Measurements from ENCODE around the gene HSD17B12.

HSD17B12 gene

GRCh38 chr11:43861141-43861540, 180.6 kb downstream of the HSD17B12 start:
- no peak overlapping the region for H4K91ac ChIP-seq (ENCODE audit: low read depth, low read length, poor library complexity)
- H2BK120ac ChIP-seq (ENCODE audit: low read depth, low read length) = no peak overlapping the region
- no peaks in the 10 kb centered on the region for H3K27me3 ChIP-seq (ENCODE audit: control insufficient read depth in 3 of 3, insufficient read depth in 3 of 3, low read depth in 1 of 3, low read length in 3 of 3)
- no peak overlapping the region for H3K14ac ChIP-seq (ENCODE audit: low read length)
- H3K9me3 ChIP-seq (replicated peaks in 1 of 2; ENCODE audit: control insufficient read depth in 2 of 2, insufficient read depth in 1 of 2, low read depth in 1 of 2, low read length in 2 of 2) = peaks cover 0 to 5% of the 10 kb centered on the region in 2 donors
- no peak overlapping the region for H3K18ac ChIP-seq (ENCODE audit: low read length)
- no peak overlapping the region for H3K4me3 ChIP-seq (ENCODE audit: low read length in 2 of 2)
- H3K36me3 ChIP-seq (replicated peaks in 1 of 2; ENCODE audit: control insufficient read depth in 2 of 2, insufficient read depth in 2 of 2, low read length in 2 of 2) = peaks cover 0 to 8% of the 10 kb centered on the region in 2 donors
- H3K23ac ChIP-seq (ENCODE audit: low read depth, low read length, poor library complexity) = no peak overlapping the region
- H2BK12ac ChIP-seq (ENCODE audit: low read length) = no peak overlapping the region
- no peak overlapping the region for H2BK15ac ChIP-seq (ENCODE audit: low read length)
- no peak overlapping the region for H3K4ac ChIP-seq (ENCODE audit: low read length)
- H3K9ac ChIP-seq (ENCODE audit: low read depth, low read length, poor library complexity) = no peak overlapping the region
- DNase-seq (ENCODE audit: low spot score) = no peak
- H3K4me2 ChIP-seq (ENCODE audit: insufficient read depth, low read length, poor library complexity, severe bottlenecking) = no peak overlapping the region
- no peak overlapping the region for H3K27ac ChIP-seq (replicated peaks; ENCODE audit: low read length)
- H2BK5ac ChIP-seq (ENCODE audit: low read length) = no peak overlapping the region
- no peak overlapping the region for H2AK5ac ChIP-seq (ENCODE audit: low read depth, low read length)
- H4K8ac ChIP-seq (ENCODE audit: low read depth, low read length) = no peak overlapping the region
- H3K79me1 ChIP-seq (ENCODE audit: low read depth, low read length) = no peaks in the 10 kb centered on the region
- H2AFZ ChIP-seq (ENCODE audit: low read length) = no peak overlapping the region
- WGBS, 2 donors (ENCODE audit: extremely low coverage in 2 of 2, insufficient read length in 2 of 2, insufficient replicate concordance in 1 of 2) = no CpG with 5 or more reads among the region's 2 CpGs
- no peaks in the 10 kb centered on the region for H3K4me1 ChIP-seq (ENCODE audit: control insufficient read depth in 2 of 2, insufficient read depth in 1 of 2, low read depth in 1 of 2, low read length in 2 of 2)

DNA sequence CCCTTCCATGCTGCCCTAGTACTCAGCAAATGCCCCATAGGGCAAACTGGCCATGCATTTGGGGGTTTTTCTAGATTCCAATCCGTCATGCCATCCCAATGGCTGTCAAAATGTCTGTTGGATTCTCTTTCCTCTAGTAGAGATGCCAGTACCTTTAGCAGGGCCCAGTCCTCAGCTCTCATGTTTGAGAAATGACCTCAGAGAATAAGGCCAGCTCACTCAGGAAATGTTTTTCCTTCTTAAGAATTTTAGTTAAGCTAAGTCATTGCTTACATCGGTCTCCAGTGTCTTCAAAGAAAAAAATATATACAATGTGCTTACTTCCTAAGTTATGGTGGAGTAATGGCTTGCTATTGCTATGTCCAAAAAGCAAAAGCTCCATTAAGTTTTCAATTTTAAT, 186.0 kb downstream of the HSD17B12 start:
- no CpG with 5 or more reads among the region's 2 CpGs for WGBS, 2 donors (ENCODE audit: extremely low coverage in 2 of 2, insufficient read length in 2 of 2, insufficient replicate concordance in 1 of 2)

GRCh38 chr11:43866969-43867368, 186.4 kb downstream of the HSD17B12 start:
- H3K18ac ChIP-seq (ENCODE audit: low read length) = no peak overlapping the region
- no peak overlapping the region for H2BK12ac ChIP-seq (ENCODE audit: low read length)
- no peak overlapping the region for H2BK120ac ChIP-seq (ENCODE audit: low read depth, low read length)
- H3K4ac ChIP-seq (ENCODE audit: low read length) = no peak overlapping the region
- no peak overlapping the region for H4K8ac ChIP-seq (ENCODE audit: low read depth, low read length)
- H3K9me3 ChIP-seq (replicated peaks in 1 of 2; ENCODE audit: control insufficient read depth in 2 of 2, insufficient read depth in 1 of 2, low read depth in 1 of 2, low read length in 2 of 2) = peaks cover 0 to 2% of the 10 kb centered on the region in 2 donors
- no peak overlapping the region for H3K23ac ChIP-seq (ENCODE audit: low read depth, low read length, poor library complexity)
- H3K79me1 ChIP-seq (ENCODE audit: low read depth, low read length) = no peaks in the 10 kb centered on the region
- peaks cover 0 to 9% (median 2%) of the 10 kb centered on the region in 3 experiments for H3K27me3 ChIP-seq (ENCODE audit: control insufficient read depth in 3 of 3, insufficient read depth in 3 of 3, low read depth in 1 of 3, low read length in 3 of 3)
- no peak overlapping the region for H2AK5ac ChIP-seq (ENCODE audit: low read depth, low read length)
- no peak overlapping the region for H2BK15ac ChIP-seq (ENCODE audit: low read length)
- H3K14ac ChIP-seq (ENCODE audit: low read length) = no peak overlapping the region
- H3K9ac ChIP-seq (ENCODE audit: low read depth, low read length, poor library complexity) = no peak overlapping the region
- no peak overlapping the region for H2AFZ ChIP-seq (ENCODE audit: low read length)
- DNase-seq (ENCODE audit: low spot score) = no peak
- no peaks in the 10 kb centered on the region for H3K4me1 ChIP-seq (ENCODE audit: control insufficient read depth in 2 of 2, insufficient read depth in 1 of 2, low read depth in 1 of 2, low read length in 2 of 2)
- no peak overlapping the region for H3K4me2 ChIP-seq (ENCODE audit: insufficient read depth, low read length, poor library complexity, severe bottlenecking)
- no peak overlapping the region for H4K91ac ChIP-seq (ENCODE audit: low read depth, low read length, poor library complexity)
- no peak overlapping the region for H3K27ac ChIP-seq (replicated peaks; ENCODE audit: low read length)
- H3K36me3 ChIP-seq (replicated peaks in 1 of 2; ENCODE audit: control insufficient read depth in 2 of 2, insufficient read depth in 2 of 2, low read length in 2 of 2) = no peaks in the 10 kb centered on the region
- H3K4me3 ChIP-seq (ENCODE audit: low read length in 2 of 2) = no peak overlapping the region
- no peak overlapping the region for H2BK5ac ChIP-seq (ENCODE audit: low read length)

More for the DNA sequence above, 186.0 kb downstream of the HSD17B12 start:
- Histone ChIP-seq H3K4me2 (ENCODE audit: insufficient read depth, low read length, poor library complexity, severe bottlenecking) (no peak overlapping the region), H3K18ac (ENCODE audit: low read length) (no peak overlapping the region), H3K23ac (ENCODE audit: low read depth, low read length, poor library complexity) (no peak overlapping the region), H3K27ac (replicated peaks; ENCODE audit: low read length) (no peak overlapping the region), H4K91ac (ENCODE audit: low read depth, low read length, poor library complexity) (no peak overlapping the region), H2BK5ac (ENCODE audit: low read length) (no peak overlapping the region), H2BK12ac (ENCODE audit: low read length) (no peak overlapping the region), H2BK15ac (ENCODE audit: low read length) (no peak overlapping the region), H3K9me3 (replicated peaks in 1 of 2; ENCODE audit: control insufficient read depth in 2 of 2, insufficient read depth in 1 of 2, low read depth in 1 of 2, low read length in 2 of 2) (peaks cover 0 to 2% of the 10 kb centered on the region in 2 donors), H3K4me3 (ENCODE audit: low read length in 2 of 2) (no peak overlapping the region), H3K4ac (ENCODE audit: low read length) (no peak overlapping the region), H3K36me3 (replicated peaks in 1 of 2; ENCODE audit: control insufficient read depth in 2 of 2, insufficient read depth in 2 of 2, low read length in 2 of 2) (no peaks in the 10 kb centered on the region), H3K27me3 (ENCODE audit: control insufficient read depth in 3 of 3, insufficient read depth in 3 of 3, low read depth in 1 of 3, low read length in 3 of 3) (peaks cover 0 to 6% (median 2%) of the 10 kb centered on the region in 3 experiments), H2AFZ (ENCODE audit: low read length) (no peak overlapping the region), H2AK5ac (ENCODE audit: low read depth, low read length) (no peak overlapping the region), H3K9ac (ENCODE audit: low read depth, low read length, poor library complexity) (no peak overlapping the region), H3K79me1 (ENCODE audit: low read depth, low read length) (no peaks in the 10 kb centered on the region), H4K8ac (ENCODE audit: low read depth, low read length) (no peak overlapping the region), H2BK120ac (ENCODE audit: low read depth, low read length) (no peak overlapping the region), H3K14ac (ENCODE audit: low read length) (no peak overlapping the region), H3K4me1 (ENCODE audit: control insufficient read depth in 2 of 2, insufficient read depth in 1 of 2, low read depth in 1 of 2, low read length in 2 of 2) (no peaks in the 10 kb centered on the region)
- DNase-seq (ENCODE audit: low spot score) = no peak

DNA sequence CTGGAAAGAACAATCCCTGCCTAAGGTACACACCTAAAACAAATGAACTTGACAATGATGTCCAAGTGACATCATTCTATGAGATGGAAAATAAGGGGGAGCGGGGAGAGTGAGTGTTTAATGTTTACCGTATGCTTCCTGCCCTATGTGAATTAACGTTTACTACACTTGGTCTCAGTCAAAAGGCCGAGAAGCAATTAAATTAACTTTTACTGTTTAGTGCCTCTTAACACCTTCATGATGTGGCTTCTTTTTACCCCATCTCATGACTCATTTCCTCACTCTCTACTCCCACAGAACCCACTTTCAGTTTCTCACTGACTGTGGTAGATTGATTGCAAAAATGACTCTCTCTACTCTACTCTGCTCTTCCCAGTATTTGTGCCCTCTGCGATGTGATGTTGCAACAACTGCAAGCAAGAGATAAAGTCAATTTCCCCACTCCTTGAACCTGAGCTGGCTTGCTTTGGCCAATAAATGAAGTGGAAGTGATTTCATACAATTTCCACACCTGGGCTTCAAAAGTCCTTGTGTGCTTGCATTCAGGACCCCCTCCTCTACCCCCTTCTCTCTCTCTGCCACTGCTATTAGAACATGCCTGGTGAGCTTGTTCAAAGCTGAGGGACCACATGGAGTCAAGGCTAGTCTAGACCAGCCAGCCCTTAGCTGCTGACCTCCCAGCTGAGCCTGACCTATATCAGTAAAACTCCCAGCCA, 188.5 kb downstream of the HSD17B12 start:
- Histone ChIP-seq H2BK15ac (ENCODE audit: low read length) (no peak overlapping the region), H3K18ac (ENCODE audit: low read length) (no peak overlapping the region), H3K9ac (ENCODE audit: low read depth, low read length, poor library complexity) (no peak overlapping the region), H3K27me3 (ENCODE audit: control insufficient read depth in 3 of 3, insufficient read depth in 3 of 3, low read depth in 1 of 3, low read length in 3 of 3) (peaks cover 0 to 16% (median 2%) of the 10 kb centered on the region in 3 experiments), H3K79me1 (ENCODE audit: low read depth, low read length) (no peaks in the 10 kb centered on the region), H3K4me3 (ENCODE audit: low read length in 2 of 2) (no peak overlapping the region), H2BK12ac (ENCODE audit: low read length) (no peak overlapping the region), H3K23ac (ENCODE audit: low read depth, low read length, poor library complexity) (no peak overlapping the region), H2BK120ac (ENCODE audit: low read depth, low read length) (no peak overlapping the region), H4K8ac (ENCODE audit: low read depth, low read length) (no peak overlapping the region), H2AK5ac (ENCODE audit: low read depth, low read length) (no peak overlapping the region), H3K4me1 (ENCODE audit: control insufficient read depth in 2 of 2, insufficient read depth in 1 of 2, low read depth in 1 of 2, low read length in 2 of 2) (no peaks in the 10 kb centered on the region), H4K91ac (ENCODE audit: low read depth, low read length, poor library complexity) (no peak overlapping the region), H3K36me3 (replicated peaks in 1 of 2; ENCODE audit: control insufficient read depth in 2 of 2, insufficient read depth in 2 of 2, low read length in 2 of 2) (no peaks in the 10 kb centered on the region), H2AFZ (ENCODE audit: low read length) (no peak overlapping the region), H3K9me3 (replicated peaks in 1 of 2; ENCODE audit: control insufficient read depth in 2 of 2, insufficient read depth in 1 of 2, low read depth in 1 of 2, low read length in 2 of 2) (peaks cover 0 to 2% of the 10 kb centered on the region in 2 donors), H3K4ac (ENCODE audit: low read length) (no peak overlapping the region), H3K27ac (replicated peaks; ENCODE audit: low read length) (no peak overlapping the region), H3K4me2 (ENCODE audit: insufficient read depth, low read length, poor library complexity, severe bottlenecking) (no peak overlapping the region), H2BK5ac (ENCODE audit: low read length) (no peak overlapping the region), H3K14ac (ENCODE audit: low read length) (no peak overlapping the region)
- no CpG with 5 or more reads among the region's 5 CpGs for WGBS, 2 donors (ENCODE audit: extremely low coverage in 2 of 2, insufficient read length in 2 of 2, insufficient replicate concordance in 1 of 2)
- DNase-seq (ENCODE audit: low spot score) = no peak
